GM19324 (cell line): ENCODE measurements around the gene CCDC3.
"Not testable (repeated sequence)": the region's sequence is repeated elsewhere in the genome, so short reads cannot be mapped to it uniquely, and the experiment has no call there.

Source experiments
- ATAC-seq: cut with Tn5 transposase; IDR thresholded peaks from one replicate; pipeline ENCODE4 v1.9.1; 2021; ENCODE audit warnings: mild to moderate bottlenecking, moderate library complexity; ENCODE audit not compliant: unreplicated experiment, low FRiP score

CCDC3 gene

GRCh38 chr10:13001041-13001886, at the start of gene CCDC3:
CCDC3 (minus strand) TSS chr10:13001713; CDS start chr10:13001570, 143 bp downstream.
- no peak for ATAC-seq

- ATAC-seq: no peak
Measured at GRCh38 chr10:13051126-13051694, 49.7 kb upstream of the CCDC3 start.

- no peak for ATAC-seq
Measured at GRCh38 chr10:13049774-13050420, 48.4 kb upstream of the CCDC3 start.

- ATAC-seq: no peak
Measured at GRCh38 chr10:13048762-13049161, 47.2 kb upstream of the CCDC3 start.

- ATAC-seq: no peak
Measured at GRCh38 chr10:13047529-13048206, 46.2 kb upstream of the CCDC3 start.

GRCh38 chr10:13046851-13047528, 45.5 kb upstream of the CCDC3 start:
- ATAC-seq: no peak

GRCh38 chr10:13043520-13043919, 42.0 kb upstream of the CCDC3 start:
- no peak for ATAC-seq

GRCh38 chr10:13039761-13040160, 38.2 kb upstream of the CCDC3 start:
- ATAC-seq: no peak

GRCh38 chr10:13038391-13038790, 36.9 kb upstream of the CCDC3 start:
- no peak for ATAC-seq

- ATAC-seq: no peak
Measured at GRCh38 chr10:13037832-13038231, 36.3 kb upstream of the CCDC3 start.

- no peak for ATAC-seq
Measured at GRCh38 chr10:13036841-13037240, 35.3 kb upstream of the CCDC3 start.

GRCh38 chr10:13035731-13036130, 34.2 kb upstream of the CCDC3 start:
- not testable (repeated sequence) for ATAC-seq

GRCh38 chr10:13026873-13027272, 25.4 kb upstream of the CCDC3 start:
- no peak for ATAC-seq

- ATAC-seq: no peak
Measured at GRCh38 chr10:13023754-13024153, 22.2 kb upstream of the CCDC3 start.

GRCh38 chr10:13019280-13019679, 17.8 kb upstream of the CCDC3 start:
- no peak for ATAC-seq

GRCh38 chr10:13018171-13018570, 16.7 kb upstream of the CCDC3 start:
- ATAC-seq: no peak

- no peak for ATAC-seq
Measured at GRCh38 chr10:13016886-13017285, 15.4 kb upstream of the CCDC3 start.

GRCh38 chr10:13016426-13016825, 14.9 kb upstream of the CCDC3 start:
- no peak for ATAC-seq

- no peak for ATAC-seq
Measured at GRCh38 chr10:13006037-13006436, 4.5 kb upstream of the CCDC3 start.

- ATAC-seq: no peak
Measured at GRCh38 chr10:13003759-13004158, 2.2 kb upstream of the CCDC3 start.
